Activated CD4-positive, CD25-positive, alpha-beta regulatory T cell treated with anti-CD3 and anti-CD28 coated beads, Interleukin-2, amount 50 U/mL, for 24 hours (primary cell): ENCODE measurements around the gene NLRX1.
"Not testable (repeated sequence)": the region's sequence is repeated elsewhere in the genome, so short reads cannot be mapped to it uniquely, and the experiment has no call there.

Experiments
- ATAC-seq, 2 donors: fragments of 150-1000 bp; cut with Tn5 transposase; one replicate each; pipeline ENCODE4 v1.10.0; 2021; ENCODE audit warnings: mild to moderate bottlenecking in 1 of 2, moderate library complexity in 1 of 2

NLRX1 gene

DNA sequence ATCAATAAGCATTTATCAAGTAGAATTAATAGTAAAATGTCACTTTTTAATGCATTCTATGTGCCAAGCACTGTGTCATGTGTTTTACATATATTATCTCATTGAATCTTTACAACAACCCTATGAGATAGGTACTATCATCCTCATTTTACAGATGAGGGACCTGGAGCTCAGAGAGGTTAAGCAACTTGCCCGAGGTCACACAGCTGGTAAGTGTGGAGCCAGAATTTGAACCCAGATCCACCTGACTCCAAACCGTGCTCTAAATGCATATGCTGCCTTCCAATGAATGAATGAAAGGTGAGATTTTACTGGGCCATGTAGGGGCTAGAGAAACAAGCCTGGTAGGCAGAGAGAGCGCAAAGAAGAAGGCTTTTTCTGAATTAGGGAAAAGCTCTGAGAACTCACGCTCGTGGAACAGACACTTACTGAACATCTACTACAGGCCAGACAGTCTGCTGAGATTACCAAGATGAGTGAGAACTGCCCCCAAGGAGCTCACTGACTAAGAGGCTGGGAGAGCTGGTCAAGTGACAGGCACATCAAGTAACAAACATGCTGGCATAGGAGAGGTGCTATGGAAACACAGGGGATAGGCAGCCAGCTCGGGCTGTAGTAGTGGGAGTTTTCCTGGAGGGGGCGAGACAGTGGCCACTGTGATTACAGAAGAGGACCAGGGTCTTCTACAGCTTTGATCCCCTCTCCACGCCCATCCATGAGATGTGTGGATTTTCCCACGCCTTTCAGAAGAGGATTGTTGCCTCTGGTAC is 15.3 kb upstream of the NLRX1 start:
- ATAC-seq: no peak

DNA sequence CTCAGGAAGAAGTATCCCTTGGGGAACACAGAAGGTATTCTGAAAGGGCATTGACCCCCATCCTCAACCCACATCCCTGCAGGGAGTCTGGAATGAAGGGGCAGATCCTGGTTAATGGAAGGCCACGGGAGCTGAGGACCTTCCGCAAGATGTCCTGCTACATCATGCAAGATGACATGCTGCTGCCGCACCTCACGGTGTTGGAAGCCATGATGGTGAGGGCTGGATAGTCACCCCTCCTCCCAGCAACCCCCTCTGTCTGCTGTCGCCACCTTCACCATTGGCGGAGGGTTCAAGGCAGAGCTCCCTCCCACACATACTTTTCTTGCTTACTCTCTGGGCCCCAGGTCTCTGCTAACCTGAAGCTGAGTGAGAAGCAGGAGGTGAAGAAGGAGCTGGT is 14.3 kb upstream of the NLRX1 start:
- ATAC-seq: no peak

DNA sequence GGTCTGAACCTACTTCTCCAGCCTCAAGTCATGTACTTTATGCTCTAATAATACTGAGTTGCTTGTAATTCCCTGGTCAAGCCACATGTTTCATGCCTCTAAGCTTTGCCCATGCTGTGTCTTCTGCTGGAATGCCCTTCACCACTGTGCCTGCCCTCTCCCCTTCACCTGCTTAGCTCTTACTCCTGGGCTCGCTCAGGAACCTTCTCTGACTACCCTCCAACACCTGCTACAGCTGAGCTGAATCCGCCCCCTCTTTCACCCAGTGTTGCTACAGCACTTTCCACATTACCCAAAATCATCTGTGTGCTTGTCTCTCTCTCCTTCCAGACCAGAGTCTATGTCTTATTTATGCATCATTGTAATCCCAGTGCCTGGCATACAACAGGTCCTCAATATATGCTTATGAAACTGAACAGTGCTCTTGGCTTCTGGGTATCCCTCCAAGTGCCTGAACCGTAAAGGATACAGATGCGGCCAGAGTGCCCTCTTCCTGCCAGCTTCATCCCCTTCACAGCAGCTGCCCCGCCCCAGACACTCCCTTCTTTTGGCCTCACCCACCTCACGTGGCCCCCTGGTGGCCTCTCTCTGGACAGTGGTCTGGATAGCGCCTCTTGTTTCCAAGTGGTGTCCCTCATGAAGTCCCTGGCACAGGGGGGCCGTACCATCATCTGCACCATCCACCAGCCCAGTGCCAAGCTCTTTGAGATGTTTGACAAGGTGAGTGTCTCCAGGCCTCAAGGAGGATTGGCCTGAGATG is 12.6 kb upstream of the NLRX1 start:
- ATAC-seq: no peak

DNA sequence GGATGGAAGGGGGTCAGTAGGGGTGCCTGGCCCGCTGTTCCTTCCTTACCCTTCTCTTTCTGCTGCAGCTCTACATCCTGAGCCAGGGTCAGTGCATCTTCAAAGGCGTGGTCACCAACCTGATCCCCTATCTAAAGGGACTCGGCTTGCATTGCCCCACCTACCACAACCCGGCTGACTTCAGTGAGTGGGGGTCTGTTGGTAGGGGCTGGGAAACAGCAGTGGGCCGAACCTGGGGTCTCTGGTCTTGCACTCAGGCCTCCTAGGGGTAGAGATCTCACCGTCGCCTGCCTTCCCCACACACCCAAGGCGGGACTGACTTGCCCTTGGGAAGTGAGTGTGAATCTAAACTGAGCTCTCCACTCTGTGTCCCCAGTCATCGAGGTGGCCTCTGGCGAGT is 12.0 kb upstream of the NLRX1 start:
- ATAC-seq: no peak

DNA sequence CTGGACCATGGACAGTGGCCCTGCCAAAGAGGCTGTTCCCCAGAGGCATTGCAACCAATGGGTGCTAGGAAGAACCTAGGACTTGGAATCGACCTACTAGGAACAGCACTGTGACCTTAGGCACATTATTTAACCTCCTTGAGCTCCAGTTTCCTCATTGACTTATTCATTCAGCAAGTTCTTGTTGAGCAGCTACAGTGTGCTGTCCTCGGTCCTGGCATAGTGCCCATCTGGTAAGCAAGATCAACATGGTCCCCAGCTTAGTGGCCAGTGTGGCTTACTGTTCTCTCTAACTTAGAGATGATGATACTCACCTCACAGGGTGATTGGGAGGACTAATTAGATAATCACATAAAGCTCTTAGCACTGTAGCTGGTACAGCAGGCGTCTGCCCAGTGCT is 11.5 kb upstream of the NLRX1 start:
- no peak for ATAC-seq

DNA sequence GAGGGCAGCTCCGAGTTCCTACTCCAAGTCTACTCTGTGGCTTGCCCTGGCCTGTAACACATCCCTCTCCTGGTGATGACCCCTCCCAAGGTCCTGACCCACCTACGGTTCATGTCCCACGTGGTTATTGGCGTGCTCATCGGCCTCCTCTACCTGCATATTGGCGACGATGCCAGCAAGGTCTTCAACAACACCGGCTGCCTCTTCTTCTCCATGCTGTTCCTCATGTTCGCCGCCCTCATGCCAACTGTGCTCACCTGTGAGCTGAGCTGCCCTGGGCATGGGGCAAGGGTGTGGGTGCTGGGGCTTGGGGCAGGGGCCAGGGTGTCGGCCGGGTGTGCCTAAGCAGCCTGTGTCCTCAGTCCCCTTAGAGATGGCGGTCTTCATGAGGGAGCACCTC is 10.1 kb upstream of the NLRX1 start:
- ATAC-seq: no peak

DNA sequence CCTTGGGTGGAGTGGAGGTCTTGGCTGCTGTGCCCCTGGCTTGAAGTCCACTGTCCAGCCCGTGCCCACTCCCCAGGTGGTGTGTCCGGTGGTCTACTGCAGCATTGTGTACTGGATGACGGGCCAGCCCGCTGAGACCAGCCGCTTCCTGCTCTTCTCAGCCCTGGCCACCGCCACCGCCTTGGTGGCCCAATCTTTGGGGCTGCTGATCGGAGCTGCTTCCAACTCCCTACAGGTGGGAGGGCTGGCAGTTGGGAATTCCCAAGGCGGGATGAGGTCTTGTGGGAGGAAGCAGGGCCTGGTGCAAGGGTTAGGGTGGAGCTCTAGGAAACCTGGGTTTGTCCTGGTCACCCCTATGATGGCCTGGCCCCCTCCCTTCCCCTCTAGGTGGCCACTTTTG is 8.4 kb upstream of the NLRX1 start:
- ATAC-seq: no peak

DNA sequence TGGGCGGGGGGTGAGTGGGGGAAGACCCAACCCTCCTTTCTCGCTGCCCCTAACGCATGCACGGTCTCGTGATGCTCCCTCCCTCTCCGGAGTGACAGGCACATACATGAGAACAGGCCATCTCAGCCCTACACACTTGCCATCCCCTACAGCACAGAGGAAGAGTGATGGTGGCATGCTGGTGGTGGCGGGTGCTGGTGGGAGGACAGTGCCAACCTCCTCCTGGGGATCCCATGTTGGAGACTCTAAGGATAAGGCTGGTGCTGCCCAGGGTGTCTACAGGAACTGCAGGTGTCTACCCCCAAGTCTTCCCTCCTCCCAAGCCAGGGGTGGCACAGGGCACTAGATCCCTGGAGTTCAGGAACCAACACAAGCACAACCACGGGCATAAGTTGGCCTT is 6.7 kb upstream of the NLRX1 start:
- ATAC-seq: no peak

DNA sequence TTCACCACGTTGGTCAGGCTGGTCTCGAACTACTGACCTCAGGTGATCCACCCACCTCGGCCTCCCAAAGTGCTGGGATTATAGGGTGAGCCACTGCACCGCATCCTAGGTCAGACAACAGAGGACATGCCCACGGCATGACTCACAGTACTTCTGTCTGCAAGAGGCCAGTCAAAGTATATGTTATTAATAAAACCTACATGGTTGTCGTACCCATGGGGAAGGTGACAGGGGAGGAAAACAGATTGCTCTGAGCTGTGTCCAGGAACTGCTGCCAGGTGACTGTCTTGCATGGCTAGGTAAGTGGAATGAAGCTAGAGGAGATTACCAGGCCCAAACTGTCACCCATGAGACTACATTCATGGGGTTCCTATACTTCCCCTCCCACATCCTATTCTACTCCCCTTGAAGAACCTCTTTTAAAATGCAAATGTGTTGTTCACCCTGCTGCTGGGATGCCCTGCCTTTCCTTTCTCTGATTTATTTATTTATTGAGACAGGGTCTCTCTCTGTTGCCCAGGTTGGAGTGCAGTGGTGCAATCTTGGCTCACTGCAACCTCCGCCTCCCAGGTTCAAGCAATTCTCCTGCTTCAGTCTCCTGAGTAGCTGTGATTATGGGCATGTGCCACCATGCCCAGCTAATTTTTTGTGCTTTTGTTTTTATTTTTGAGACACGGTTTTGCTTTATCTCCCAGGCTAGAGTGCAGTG is 2.0 kb upstream of the NLRX1 start:
- no peak for ATAC-seq

DNA sequence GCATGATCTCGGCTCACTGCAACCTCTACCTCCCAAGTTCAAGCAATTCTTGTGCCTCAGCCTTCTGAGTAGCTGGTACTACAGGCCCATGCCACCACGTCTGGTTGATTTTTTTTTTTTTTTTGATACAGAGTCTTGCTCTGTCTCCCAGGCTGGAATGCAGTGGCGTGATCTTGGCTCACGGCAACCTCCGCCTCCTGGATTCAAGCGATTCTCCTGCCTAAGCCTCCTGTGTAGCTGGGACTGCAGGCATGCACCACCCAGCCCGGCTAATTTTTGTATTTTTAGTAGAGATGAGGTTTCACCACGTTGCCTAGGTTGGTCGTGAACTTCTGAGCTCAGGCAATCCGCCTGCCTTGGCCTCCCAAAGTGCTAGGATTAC is 1.5 kb upstream of the NLRX1 start:
- ATAC-seq: not testable (repeated sequence)

DNA sequence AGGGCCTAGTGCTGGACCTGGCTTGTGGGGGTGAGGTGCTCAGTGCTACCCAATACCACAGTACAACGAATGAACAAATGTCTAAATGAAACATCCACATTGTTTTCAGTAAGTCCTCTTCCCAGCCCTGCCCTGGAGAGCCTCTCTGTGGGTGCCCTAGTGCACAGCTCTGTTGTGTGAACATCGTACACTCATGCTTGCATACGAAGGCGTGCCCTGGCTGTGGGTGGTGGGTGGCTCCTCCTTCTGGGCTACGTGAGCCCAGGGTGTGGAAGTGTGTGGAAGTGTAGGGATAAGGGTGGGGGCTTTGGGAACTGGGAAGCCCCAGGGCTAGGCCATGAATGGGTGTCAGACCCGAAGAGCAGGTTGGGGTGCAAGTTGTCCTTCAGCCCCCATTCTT is 592 bp upstream of the NLRX1 start:
- ATAC-seq: no peak

DNA sequence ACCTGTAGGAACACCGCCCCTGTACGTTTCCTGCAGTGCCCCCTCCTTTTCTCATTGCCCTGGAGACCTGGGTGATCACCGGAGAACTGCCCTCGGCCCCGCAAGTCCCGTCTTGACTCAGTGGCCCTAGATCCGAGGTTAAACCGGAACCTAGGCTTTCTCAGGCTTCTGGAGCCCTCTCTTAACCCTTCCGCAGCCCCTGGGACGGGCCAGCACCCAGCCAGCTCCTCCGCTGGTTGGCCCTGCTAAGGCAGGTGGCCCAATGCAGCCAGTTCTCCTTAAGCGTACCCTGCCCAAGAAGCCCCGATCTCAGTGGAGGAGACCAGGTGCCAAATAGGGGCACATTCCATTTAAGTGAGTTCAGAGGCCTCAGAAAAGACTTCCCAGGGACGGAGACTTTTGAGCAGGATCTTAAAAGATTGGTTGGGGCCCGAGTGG is 776 bp downstream of the NLRX1 start:
- ATAC-seq: peak; percentile 42 to 53

DNA sequence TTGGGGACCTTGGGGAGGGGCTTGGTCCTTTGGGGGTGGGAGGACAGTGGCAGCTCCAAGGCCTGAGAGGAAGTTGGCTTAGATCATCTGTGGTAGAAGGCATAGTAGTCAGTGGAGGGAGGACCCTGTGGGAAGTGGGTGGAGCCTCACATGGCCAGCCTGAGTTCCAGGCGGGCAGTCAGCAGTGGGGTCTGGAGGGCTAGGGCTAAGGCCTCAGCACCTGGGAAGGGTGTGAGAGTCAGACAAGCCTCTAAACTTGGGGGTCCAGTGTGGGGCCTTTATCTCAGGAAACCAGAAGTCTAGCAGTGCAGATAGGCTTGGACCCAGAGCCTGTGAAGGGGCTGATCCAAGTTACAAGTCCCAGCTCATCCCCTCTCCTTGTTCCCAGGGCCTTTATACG is 4.0 kb downstream of the NLRX1 start:
- no peak for ATAC-seq

DNA sequence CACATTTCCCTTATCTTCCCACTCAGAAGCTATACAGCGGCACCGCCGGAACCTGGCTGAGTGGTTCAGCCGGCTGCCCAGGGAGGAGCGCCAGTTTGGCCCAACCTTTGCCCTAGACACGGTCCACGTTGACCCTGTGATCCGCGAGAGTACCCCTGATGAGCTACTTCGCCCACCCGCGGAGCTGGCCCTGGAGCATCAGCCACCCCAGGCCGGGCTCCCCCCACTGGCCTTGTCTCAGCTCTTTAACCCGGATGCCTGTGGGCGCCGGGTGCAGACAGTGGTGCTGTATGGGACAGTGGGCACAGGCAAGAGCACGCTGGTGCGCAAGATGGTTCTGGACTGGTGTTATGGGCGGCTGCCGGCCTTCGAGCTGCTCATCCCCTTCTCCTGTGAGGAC is 4.9 kb downstream of the NLRX1 start:
- ATAC-seq: no peak

DNA sequence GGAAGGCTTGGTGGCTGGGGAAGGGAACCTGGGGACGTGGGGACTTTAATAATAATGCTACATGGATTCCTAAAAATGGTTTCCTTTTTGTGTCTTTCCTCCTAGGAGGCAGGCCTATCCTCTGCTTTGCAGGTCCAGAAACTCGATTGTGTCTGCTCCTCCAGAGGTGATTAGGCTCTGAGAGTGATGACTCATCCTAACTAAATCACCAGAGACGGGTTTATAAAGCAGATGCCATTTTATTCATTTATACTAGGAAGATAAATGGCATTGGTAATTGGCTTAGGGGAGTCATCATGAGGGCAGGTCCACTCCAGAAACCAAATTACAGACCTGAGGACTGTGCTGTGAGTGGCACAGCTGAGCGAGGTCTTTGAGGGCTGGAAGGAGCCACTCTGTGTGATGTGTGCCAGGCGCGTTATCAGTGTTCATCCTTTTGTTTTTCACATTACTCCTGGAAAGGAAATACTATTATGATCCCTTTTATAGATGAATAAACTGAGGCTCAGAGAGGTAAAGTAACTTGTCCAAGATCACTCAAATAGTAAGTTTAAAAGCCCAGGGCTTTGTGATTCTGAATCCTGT is 7.1 kb downstream of the NLRX1 start:
- ATAC-seq: peak in 1 of 2 donors; percentile 49

DNA sequence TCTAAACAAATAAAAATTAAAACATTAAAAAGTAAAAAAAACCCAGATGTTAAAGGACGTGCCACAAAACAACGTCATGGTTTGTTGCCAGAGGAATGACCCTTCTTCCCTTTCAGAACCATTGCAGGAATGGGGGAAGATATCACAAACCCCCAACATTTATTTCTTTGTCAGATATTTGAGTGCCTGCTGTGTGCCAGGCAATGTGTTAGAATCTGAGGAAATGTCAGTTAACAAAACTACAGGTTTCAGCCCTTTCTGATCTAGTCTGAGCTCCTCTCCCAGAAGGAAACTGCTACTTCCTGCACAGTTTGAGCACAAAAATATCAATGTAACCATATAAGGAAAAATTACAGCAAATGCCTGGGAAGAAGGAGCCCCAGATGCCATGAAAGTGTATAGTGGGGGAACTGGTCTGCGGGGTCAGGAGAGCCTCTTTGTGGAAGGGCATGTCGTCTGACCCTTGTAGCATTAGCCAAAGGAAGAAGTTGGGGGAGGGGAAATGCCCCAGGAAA is 9.7 kb downstream of the NLRX1 start:
- no peak for ATAC-seq

DNA sequence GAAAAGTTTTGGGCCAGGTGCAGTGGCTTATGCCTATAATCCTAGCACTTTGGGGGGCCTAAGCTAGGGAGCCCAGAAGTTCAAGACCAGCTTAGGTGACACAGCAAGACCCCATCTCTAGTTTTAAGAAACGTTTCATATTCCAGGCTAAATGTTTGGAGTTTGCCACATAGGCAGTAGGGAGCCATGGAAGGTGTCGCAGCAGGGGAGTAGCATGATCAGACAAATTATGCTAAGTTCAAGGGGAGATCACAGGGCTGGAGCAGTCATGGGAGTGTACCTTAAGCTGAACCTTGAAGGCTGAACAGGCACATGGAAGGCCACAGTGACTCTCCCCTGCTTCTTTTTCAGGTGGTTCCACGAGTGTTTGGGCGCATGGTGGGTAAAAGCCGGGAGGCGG is 10.8 kb downstream of the NLRX1 start:
- no peak for ATAC-seq

DNA sequence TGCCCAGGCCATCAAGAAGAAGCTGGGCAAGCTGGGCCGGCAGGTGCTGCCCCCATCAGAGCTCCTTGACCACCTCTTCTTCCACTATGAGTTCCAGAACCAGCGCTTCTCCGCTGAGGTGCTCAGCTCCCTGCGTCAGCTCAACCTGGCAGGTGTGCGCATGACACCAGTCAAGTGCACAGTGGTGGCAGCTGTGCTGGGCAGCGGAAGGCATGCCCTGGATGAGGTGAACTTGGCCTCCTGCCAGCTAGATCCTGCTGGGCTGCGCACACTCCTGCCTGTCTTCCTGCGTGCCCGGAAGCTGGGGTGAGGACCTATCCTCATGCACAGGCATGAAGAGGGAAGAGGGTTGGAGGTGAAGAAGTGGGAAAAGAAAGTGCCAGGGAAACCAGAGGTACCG is 11.5 kb downstream of the NLRX1 start:
- no peak for ATAC-seq

DNA sequence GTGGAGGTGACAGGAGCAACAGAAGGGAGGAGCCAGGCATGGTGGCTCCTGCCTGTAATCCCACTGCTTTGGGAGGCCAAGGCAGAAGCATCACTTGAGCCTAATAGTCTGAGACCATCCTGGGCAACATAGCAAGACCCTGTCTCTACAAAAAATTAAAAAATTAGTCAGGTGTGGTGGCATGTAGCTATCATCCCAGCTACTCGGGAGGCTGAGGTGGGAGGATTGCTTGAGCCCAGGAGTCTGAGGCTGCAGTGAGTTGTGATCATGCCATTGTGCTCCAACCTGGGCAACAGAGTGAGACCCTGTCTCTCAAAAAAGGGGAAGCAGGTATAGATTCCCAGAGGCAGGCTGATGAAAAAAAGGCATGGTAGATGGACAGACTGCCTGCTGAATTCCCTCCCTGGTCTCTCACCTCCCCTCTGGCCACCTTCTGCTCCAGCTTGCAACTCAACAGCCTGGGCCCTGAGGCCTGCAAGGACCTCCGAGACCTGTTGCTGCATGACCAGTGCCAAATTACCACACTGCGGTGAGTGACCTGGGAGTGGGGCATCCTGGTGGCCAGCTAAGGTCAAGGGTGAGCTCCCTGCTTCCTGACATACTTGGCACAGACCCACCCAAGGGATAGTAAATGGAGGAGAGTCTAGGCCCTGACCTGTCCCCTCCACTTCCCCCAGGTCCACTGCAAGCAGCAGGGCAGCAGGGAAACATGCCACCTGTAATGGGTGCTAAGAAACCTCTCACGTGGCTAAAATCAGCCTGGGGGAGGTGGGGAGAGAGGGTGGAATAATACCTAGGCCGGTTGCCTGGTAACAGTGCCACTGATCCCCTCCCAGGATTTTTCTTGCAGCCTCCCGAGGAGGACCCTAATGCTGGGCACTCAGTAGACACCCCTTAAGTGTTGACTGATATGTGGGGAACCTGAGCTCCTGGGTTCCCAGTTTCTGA is 12.5 kb downstream of the NLRX1 start:
- no peak for ATAC-seq

DNA sequence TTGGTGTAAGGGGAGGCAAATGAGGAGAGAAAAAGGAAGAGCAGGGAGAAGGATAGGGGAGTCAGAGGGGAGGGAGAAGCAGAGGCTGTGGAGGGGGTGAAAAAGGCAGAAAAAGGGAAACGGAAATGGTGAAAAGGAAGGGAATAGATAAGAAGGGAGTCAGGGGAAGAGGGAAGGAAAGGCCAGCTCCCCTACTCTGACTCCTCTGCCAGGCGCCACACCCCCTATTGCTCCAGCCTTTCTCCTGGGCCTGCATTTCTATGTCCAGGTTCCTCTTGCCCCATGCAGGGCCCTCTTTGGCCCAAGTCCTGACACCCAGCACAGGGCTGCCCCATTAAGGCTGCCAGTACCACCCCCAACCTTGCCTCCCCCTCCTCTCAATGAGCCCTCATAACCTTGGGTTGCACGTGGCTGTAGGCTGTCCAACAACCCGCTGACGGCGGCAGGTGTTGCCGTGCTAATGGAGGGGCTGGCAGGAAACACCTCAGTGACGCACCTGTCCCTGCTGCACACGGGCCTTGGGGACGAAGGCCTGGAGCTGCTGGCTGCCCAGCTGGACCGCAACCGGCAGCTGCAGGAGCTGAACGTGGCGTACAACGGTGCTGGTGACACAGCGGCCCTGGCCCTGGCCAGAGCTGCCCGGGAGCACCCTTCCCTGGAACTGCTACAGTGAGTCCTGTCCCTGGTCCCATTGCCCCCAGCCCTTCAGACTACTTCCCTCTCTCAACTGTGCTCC is 13.3 kb downstream of the NLRX1 start:
- no peak for ATAC-seq

DNA sequence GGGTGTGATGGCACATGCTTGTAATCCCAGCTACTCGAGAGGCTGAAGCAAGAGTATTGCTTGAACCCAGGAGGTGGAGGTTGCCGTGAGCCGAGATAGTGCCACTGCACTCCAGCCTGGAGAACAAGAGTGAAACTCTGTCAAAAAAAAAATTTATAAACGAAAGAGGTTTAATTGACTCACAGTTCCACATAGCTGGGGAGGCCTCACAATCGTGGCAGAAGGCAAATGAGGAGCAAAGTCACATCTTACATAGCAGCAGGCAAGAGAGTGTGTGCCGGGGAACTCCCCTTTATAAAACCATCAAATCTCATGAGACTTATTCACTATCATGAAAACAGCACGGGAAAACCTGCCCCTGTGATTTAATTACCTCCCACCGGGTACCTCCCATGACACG is 15.9 kb downstream of the NLRX1 start:
- not testable (repeated sequence) for ATAC-seq
